A549 (cell line): Measurements from ENCODE around the gene DNAJB14.

Experiments
- GATA3 ChIP-seq: IDR thresholded peaks from 2 replicates; pipeline ENCODE4 v1.6.1; 2012; ENCODE audit warnings: borderline replicate concordance
- POLR2A ChIP-seq: IDR thresholded peaks from 2 replicates; pipeline ENCODE4 v1.6.1; 2012; ENCODE audit warnings: mild to moderate bottlenecking, low read length
- REST ChIP-seq: fragments of 200-600 bp; sonication (generic); IDR thresholded peaks from 2 replicates; pipeline ENCODE4 v1.6.1; 2016; ENCODE audit warnings: antibody characterized with exemption, mild to moderate bottlenecking, moderate library complexity

GRCh38 chr4:99872570-99872969, 73.8 kb downstream of the DNAJB14 start:
- TF ChIP-seq POLR2A, result no peak
- no peak for TF ChIP-seq GATA3
- TF ChIP-seq REST, result no peak
